ENCODE data around the gene ARHGAP28.
"Not testable (repeated sequence)": the region's sequence is repeated elsewhere in the genome, so short reads cannot be mapped to it uniquely, and the experiment has no call there.

Gene ARHGAP28

GRCh38 chr18:6929370-6930102 lies 200.0 kb downstream of the ARHGAP28 start:
- DNase-seq (ENCODE audit: low read depth) = no peak

- DNase-seq (ENCODE audit: low read depth) = no peak
Measured at GRCh38 chr18:6934859-6935258, 205.3 kb downstream of the ARHGAP28 start.

- no peak for DNase-seq (ENCODE audit: low read depth)
Measured at GRCh38 chr18:6938003-6938402, 208.5 kb downstream of the ARHGAP28 start.

- not testable (repeated sequence) for DNase-seq (ENCODE audit: low read depth)
Measured at GRCh38 chr18:6938403-6938802, 208.9 kb downstream of the ARHGAP28 start.

- DNase-seq (ENCODE audit: low read depth) = no peak
Measured at GRCh38 chr18:6939972-6940371, 210.5 kb downstream of the ARHGAP28 start.

- DNase-seq (ENCODE audit: low read depth) = no peak
Measured at GRCh38 chr18:6940451-6940850, 210.9 kb downstream of the ARHGAP28 start.

- DNase-seq (ENCODE audit: low read depth) = no peak
Measured at GRCh38 chr18:6941996-6942395, 212.5 kb downstream of the ARHGAP28 start.

GRCh38 chr18:6942742-6943141 lies 213.2 kb downstream of the ARHGAP28 start:
- no peak for DNase-seq (ENCODE audit: low read depth)

GRCh38 chr18:6943143-6943542 lies 213.6 kb downstream of the ARHGAP28 start:
- DNase-seq (ENCODE audit: low read depth) = no peak

- no peak for DNase-seq (ENCODE audit: low read depth)
Measured at GRCh38 chr18:6947338-6948030, 218.0 kb downstream of the ARHGAP28 start.

GRCh38 chr18:6948281-6949055 lies 219.0 kb downstream of the ARHGAP28 start:
- no peak for DNase-seq (ENCODE audit: low read depth)

- no peak for DNase-seq (ENCODE audit: low read depth)
Measured at GRCh38 chr18:6949800-6950586, 220.5 kb downstream of the ARHGAP28 start.

- no peak for DNase-seq (ENCODE audit: low read depth)
Measured at GRCh38 chr18:6950641-6951040, 221.1 kb downstream of the ARHGAP28 start.

GRCh38 chr18:6951336-6952090 lies 222.0 kb downstream of the ARHGAP28 start:
- no peak for DNase-seq (ENCODE audit: low read depth)

- DNase-seq (ENCODE audit: low read depth) = no peak
Measured at GRCh38 chr18:6954501-6954900, 225.0 kb downstream of the ARHGAP28 start.

- DNase-seq (ENCODE audit: low read depth) = no peak
Measured at GRCh38 chr18:6955304-6955703, 225.8 kb downstream of the ARHGAP28 start.

- no peak for DNase-seq (ENCODE audit: low read depth)
Measured at GRCh38 chr18:6956495-6956894, 227.0 kb downstream of the ARHGAP28 start.

GRCh38 chr18:6956999-6957398 lies 227.5 kb downstream of the ARHGAP28 start:
- no peak for DNase-seq (ENCODE audit: low read depth)

GRCh38 chr18:6959110-6959509 lies 229.6 kb downstream of the ARHGAP28 start:
- DNase-seq (ENCODE audit: low read depth) = no peak

- no peak for DNase-seq (ENCODE audit: low read depth)
Measured at GRCh38 chr18:6960124-6960523, 230.6 kb downstream of the ARHGAP28 start.

- DNase-seq (ENCODE audit: low read depth) = peak; percentile 70
Measured at GRCh38 chr18:6960656-6961055, 231.1 kb downstream of the ARHGAP28 start.

Data from HS-27A (cell line).